Chondrocyte (in vitro differentiated cells): ENCODE measurements around the gene ERP44. TPM values are rescaled to one million over a fixed set of nuclear protein-coding genes. Genes with fewer than 3 reads are reported as not detected.
"Not testable (repeated sequence)": the region's sequence is repeated elsewhere in the genome, so short reads cannot be mapped to it uniquely, and the experiment has no call there.

Source experiments
- DNase-seq: peaks from one replicate; pipeline ENCODE4 v3.0.0; 2021; ENCODE audit warnings: mixed read lengths, low spot score
- H3K27ac Mint-ChIP-seq: one replicate; pipeline ENCODE4 v1.8.0; 2021; ENCODE audit warnings: mild to moderate bottlenecking, moderate library complexity, mixed read lengths; ENCODE audit not compliant: unreplicated experiment
- H3K27me3 Mint-ChIP-seq: 2 replicates; pipeline ENCODE4 v1.8.0; 2021; ENCODE audit warnings: low read depth, mixed read lengths
- H3K36me3 Mint-ChIP-seq: 2 replicates; pipeline ENCODE4 v1.8.0; 2021; ENCODE audit warnings: low read depth, mixed read lengths
- H3K4me1 Mint-ChIP-seq: 2 replicates; pipeline ENCODE4 v1.8.0; 2021; ENCODE audit warnings: low read depth, mild to moderate bottlenecking, mixed read lengths
- H3K4me3 Mint-ChIP-seq: one replicate; pipeline ENCODE4 v1.8.0; 2021; ENCODE audit warnings: mild to moderate bottlenecking, moderate library complexity, mixed read lengths; ENCODE audit not compliant: unreplicated experiment
- H3K9me3 Mint-ChIP-seq: 2 replicates; pipeline ENCODE4 v1.8.0; 2021; ENCODE audit warnings: low read depth, mixed read lengths
- CTCF ChIP-seq: fragments of 200-600 bp; sonication (generic); IDR thresholded peaks from 2 replicates; pipeline ENCODE4 v1.5.0; 2021; ENCODE audit warnings: antibody characterized with exemption, mild to moderate bottlenecking, moderate library complexity
- total RNA-seq: library from RNA; stranded (reverse); gene quantifications from 3 replicates; pipeline ENCODE4 v1.2.1, GENCODE V29; 2021

ERP44 gene
- total RNA-seq, 1 donor from 2014 or later, result 16.6 TPM

- Mint-ChIP-seq H3K36me3 (no peaks in the 10 kb centered on the region), H3K27ac (no peak overlapping the region), H3K4me3 (no peak overlapping the region), H3K9me3 (no peaks in the 10 kb centered on the region), H3K27me3 (no peaks in the 10 kb centered on the region), H3K4me1 (peaks cover 12% of the 10 kb centered on the region)
- no peak for DNase-seq
- no peak for TF ChIP-seq CTCF
Measured at GRCh38 chr9:100066539-100066938, 32.3 kb downstream of the ERP44 start.

- DNase-seq, result no peak
- Mint-ChIP-seq H3K36me3 (no peaks in the 10 kb centered on the region), H3K4me3 (no peak overlapping the region), H3K9me3 (no peaks in the 10 kb centered on the region), H3K4me1 (peaks cover 8% of the 10 kb centered on the region), H3K27me3 (no peaks in the 10 kb centered on the region), H3K27ac (no peak overlapping the region)
- no peak for TF ChIP-seq CTCF
Measured at GRCh38 chr9:100064872-100065581, 33.8 kb downstream of the ERP44 start.

- Mint-ChIP-seq H3K27ac (no peak overlapping the region), H3K27me3 (no peaks in the 10 kb centered on the region), H3K36me3 (peaks cover 1% of the 10 kb centered on the region), H3K9me3 (no peaks in the 10 kb centered on the region), H3K4me1 (peaks cover 8% of the 10 kb centered on the region), H3K4me3 (no peak overlapping the region)
- no peak for TF ChIP-seq CTCF
- no peak for DNase-seq
Measured at GRCh38 chr9:100063185-100063584, 35.6 kb downstream of the ERP44 start.

- not testable (repeated sequence) for H3K4me1 Mint-ChIP-seq, H3K27me3 Mint-ChIP-seq, H3K4me3 Mint-ChIP-seq, H3K27ac Mint-ChIP-seq, DNase-seq, H3K9me3 Mint-ChIP-seq, H3K36me3 Mint-ChIP-seq
Measured at GRCh38 chr9:100062683-100063082, 36.1 kb downstream of the ERP44 start.

GRCh38 chr9:100058699-100059579 is 39.9 kb downstream of the ERP44 start:
- Mint-ChIP-seq H3K27ac (no peak overlapping the region), H3K9me3 (no peaks in the 10 kb centered on the region), H3K27me3 (no peaks in the 10 kb centered on the region), H3K36me3 (peaks cover 3% of the 10 kb centered on the region), H3K4me3 (no peak overlapping the region), H3K4me1 (peaks cover 6% of the 10 kb centered on the region)
- DNase-seq, result no peak
- TF ChIP-seq CTCF, result no peak
